Skin of body (tissue), 2 donors: ENCODE data around the gene EPHA6. TPM values are rescaled to one million over a fixed set of nuclear protein-coding genes. Genes with fewer than 3 reads are reported as not detected.
"Not testable (repeated sequence)": the region's sequence is repeated elsewhere in the genome, so short reads cannot be mapped to it uniquely, and the experiment has no call there.

Experiments
- DNase-seq: peaks from one replicate; lab custom pipeline; 2025; lab: John Stamatoyannopoulos, UW
- total RNA-seq: library from RNA; depleted of rRNA; stranded (reverse); fragments of >200 nt; gene quantifications from one replicate; pipeline ENCODE4 v1.2.3, GENCODE V29; 2014

The EPHA6 gene
- total RNA-seq, 1 donor from 2014 or later: 2.2 TPM

GRCh38 chr3:97425002-97425401 lies 610.6 kb downstream of the EPHA6 start:
- DNase-seq: no peak

- DNase-seq: no peak
These were observed 616.2 kb downstream of the EPHA6 start for GRCh38 chr3:97430601-97431000.

DNA sequence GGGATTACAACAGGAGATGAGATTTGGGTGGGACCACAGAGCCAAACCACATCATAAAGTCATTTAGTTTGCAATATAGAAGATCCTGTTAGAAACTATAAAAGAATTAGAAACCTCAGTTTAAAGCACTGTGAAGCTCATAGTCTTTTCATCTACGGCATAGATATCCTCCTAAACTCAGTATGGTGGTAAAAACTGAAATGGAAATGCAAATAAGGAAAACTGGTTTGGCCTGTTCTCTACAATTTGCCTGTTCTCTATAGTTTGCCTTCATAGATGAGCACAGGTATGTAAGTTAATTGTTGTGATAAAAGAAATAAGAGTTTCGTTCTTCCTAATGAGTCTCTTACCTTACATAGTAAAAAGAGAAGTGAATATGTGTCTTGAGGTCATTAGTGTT lies 618.5 kb downstream of the EPHA6 start:
- no peak for DNase-seq

GRCh38 chr3:97438131-97438530 lies 623.7 kb downstream of the EPHA6 start:
- DNase-seq: no peak

DNA sequence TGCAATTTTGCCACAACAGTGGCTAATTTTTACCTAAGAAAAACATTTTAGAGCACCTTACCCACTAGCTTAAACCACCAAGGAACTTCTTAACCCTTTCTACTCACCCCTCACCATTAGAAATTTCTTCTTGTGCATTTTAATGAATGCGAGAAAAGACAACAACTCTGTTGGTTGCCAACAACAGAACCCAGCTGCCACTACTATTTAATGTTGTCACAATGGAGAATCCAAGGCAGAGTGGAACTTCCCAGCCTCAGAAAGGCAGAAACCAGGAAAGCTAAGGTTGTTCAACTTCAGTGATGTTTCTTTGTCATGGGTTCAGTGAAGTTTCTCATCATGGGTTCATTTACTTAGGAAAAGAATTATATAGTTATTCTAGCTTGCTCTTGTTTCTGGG lies 625.0 kb downstream of the EPHA6 start:
- DNase-seq: no peak

DNA sequence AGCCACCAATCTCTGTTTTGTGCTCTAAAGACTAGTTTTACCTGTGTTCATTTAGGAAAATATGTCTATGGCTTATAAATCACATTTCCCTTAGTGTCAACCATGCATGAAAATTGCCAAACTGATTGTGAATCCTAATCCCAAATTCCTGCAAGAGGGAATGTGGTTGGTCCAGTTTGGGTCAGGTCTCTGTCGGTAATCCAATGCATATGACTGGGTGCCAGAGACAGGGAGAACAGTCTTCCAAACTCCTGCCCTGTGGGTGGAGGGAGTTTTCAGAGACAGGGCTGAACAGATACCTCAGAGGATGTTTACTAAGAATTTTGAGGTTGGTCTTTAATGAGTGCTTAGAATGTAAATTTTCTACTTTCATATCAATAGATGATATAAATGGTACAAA lies 649.6 kb downstream of the EPHA6 start:
- DNase-seq: no peak

DNA sequence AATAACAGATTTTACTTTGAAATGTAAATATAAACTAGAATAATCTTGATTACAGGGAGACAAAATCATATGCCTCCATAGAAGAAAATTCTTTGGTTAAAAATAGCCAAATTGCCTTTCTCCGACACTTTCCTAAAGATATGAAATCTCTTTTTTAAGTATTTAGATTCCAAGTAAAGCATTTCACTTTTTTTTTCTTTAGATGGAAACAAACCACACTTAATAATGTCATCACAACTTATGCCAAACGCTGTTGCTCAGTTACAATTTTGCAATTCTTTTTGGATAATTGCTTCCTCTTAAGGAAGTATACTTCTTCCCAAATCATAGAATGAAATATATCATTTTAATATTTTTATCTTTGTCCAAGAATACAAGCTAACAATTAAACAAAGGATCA lies 656.1 kb downstream of the EPHA6 start:
- DNase-seq: no peak

GRCh38 chr3:97479740-97480139 lies 665.3 kb downstream of the EPHA6 start:
- no peak for DNase-seq

GRCh38 chr3:97480696-97481289 lies 666.4 kb downstream of the EPHA6 start:
- not testable (repeated sequence) for DNase-seq

DNA sequence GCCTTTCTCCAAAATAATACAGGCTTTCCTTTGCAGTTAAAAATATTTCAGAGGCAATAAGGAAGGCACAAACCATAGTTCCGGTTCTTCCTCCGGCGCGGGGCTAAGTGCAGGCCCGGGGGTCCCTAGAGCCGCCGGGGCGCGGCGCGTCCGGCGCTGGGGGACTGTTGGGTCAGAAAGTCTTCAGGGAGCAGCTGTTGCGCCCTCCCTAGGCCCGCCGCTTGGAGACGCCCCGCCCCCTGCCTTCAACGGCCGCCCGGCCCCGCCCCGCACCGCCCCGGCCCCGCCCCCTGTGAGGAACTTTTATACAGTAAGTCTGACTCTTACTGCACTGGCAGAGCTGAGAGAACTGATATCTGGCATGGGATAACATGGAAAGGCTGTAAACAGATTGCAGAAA lies 667.0 kb downstream of the EPHA6 start:
- no peak for DNase-seq

DNA sequence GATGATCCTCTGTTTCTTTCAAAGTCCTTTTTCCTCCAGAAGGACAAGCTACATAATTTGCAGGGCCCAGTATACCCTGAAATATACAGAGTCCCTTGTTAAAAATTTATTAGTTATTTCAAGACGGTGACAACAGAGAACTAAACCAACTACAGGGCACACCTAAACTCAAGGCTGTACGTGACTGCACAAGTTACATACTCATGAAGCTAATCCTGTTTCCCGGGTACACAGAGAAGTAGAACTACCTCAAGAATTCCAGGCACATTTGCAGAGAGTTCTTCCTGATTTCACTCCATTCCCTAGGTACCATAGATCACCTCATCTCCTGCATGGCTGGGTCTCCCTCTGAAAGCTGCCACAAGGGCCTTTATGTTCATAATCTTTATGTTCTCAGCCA lies 670.8 kb downstream of the EPHA6 start:
- DNase-seq: no peak

DNA sequence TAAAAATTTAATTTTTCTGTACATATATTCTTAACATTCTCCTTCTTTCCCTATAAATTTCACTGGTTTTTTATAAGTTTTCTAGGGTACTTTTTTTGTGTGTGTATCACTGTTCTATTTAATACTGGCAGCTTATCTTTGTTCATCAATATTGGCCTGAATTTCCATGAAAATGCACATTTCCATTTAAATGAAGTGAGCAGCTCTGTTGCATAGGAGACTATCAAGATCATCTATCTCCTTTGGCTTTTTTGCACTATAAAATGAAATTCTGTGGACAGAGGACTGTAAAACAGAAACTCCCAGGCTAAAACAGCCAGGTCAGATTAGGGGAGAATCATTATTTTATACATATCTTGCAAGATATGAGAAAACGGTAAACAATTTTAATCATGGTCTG lies 673.2 kb downstream of the EPHA6 start:
- DNase-seq: no peak

DNA sequence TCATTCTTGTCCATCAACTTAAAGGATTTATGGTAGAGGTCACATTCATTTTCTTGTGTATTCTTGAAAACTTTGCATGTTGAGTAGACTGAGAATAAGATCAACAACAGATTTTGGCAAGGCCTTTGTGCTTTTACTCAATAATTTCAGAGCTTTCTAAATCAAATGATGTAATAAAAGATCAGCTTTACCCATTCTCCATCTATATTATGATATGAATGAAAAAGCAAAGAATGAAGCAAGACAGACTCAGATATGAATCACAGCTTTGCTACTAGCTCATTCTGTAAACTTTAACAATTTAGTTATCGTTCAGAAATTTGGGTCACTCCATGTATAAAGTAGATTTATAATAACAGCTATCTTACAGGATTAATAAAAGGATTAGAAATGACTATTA lies 674.3 kb downstream of the EPHA6 start:
- DNase-seq: no peak

- DNase-seq: no peak
These were observed 681.5 kb downstream of the EPHA6 start for GRCh38 chr3:97495896-97496295.

GRCh38 chr3:97497138-97497537 lies 682.7 kb downstream of the EPHA6 start:
- no peak for DNase-seq

- no peak for DNase-seq
These were observed 690.1 kb downstream of the EPHA6 start for GRCh38 chr3:97504463-97504862.

DNA sequence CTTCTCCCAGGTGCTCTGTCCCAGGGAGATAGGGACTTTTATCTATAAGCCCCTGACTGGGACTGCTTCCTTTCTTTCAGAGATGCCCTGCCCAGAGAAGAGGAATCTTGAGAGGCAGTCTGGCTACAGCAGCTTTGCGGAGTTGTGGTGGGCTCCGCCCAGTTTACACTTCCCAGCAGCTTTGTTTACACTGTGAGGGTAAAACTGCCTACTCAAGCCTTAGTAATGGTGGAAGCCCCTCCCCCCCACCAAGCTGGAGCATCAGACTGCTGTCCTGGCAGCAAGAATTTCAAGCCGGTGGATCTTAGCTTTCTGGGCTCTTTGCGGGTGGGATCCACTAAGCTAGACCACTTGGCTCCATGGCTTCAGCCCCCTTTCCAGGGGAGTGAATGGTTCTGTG lies 696.4 kb downstream of the EPHA6 start:
- no peak for DNase-seq

DNA sequence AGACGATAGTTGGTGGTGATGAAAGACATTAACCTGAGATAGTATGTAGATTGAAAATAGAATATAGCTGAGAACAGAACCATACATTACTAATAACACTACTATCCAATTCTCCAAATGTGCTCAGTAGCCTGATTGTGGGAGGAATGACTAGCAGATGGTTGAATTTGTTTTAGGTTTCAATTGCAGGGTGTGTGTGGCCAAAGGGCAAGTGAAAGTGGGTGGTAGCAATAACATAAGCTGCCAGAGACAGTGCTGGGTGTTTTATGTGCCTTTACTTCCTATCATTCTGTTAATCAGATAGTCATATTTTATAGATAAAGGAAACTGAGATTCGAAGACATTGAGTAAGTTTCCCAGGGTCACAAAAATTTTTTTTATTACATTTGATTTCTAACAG lies 700.7 kb downstream of the EPHA6 start:
- DNase-seq: no peak

- no peak for DNase-seq
These were observed 716.3 kb downstream of the EPHA6 start for GRCh38 chr3:97530691-97531090.

- not testable (repeated sequence) for DNase-seq
These were observed 733.2 kb downstream of the EPHA6 start for GRCh38 chr3:97547573-97547972.

GRCh38 chr3:97550408-97550807 lies 736.0 kb downstream of the EPHA6 start:
- DNase-seq: no peak

DNA sequence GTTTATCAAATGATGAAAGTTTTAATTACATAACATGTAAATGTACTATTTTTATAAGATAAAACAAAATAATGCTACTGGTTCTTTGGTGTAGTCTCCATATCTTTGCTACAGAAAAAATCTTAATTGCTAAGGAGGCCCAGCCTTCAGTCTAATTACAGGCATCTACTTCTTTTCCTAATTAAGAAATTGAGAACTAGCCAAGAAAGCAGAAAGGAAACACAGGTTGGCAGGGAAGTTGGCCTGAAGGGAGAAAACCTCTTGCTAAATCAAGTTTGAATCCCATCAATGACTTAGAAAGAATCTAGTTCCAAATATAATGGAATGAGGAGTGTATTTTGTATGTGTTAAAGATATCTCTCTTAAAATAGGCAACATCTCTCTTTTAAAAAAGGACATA lies 737.8 kb downstream of the EPHA6 start:
- DNase-seq: no peak

DNA sequence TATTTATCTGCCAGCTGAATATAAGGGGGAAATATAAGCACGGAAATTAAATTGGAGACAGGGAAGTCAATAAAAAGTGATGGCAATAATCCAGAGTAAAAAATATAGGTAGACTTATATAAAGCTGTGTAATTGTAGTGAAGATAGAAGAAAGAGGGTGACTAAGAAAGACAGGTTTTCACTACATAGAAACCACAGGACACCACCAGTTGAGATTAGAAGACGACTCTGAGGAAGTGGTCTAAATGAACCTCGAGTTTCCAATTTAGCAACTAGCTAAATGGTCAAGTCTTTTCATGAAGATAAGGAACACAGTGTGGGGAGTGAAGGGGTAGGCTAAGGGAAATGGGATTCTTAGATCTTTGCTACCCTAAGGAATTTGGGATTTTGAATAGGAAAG lies 761.3 kb downstream of the EPHA6 start:
- DNase-seq: no peak

- no peak for DNase-seq
These were observed 761.8 kb downstream of the EPHA6 start for GRCh38 chr3:97576221-97576620.
